KMS-11 (cell line): ENCODE measurements around the gene INO80E.

ENCODE experiments used
- H2AFZ ChIP-seq: fragments of 200-600 bp; sonication (generic); 2 replicates; pipeline ENCODE4 v1.6.1; 2016; ENCODE audit warnings: antibody characterized with exemption, mixed run types, low read depth
- H3K27ac ChIP-seq: fragments of 200-600 bp; sonication (generic); 2 replicates; pipeline ENCODE4 v1.6.1; 2016; ENCODE audit warnings: mild to moderate bottlenecking, mixed run types
- H3K27me3 ChIP-seq: fragments of 200-600 bp; sonication (generic); 2 replicates; pipeline ENCODE4 v1.6.1; 2017; ENCODE audit warnings: mild to moderate bottlenecking, low read depth, mixed run types, moderate library complexity; ENCODE audit not compliant: insufficient read depth
- H3K36me3 ChIP-seq: fragments of 200-600 bp; sonication (generic); 2 replicates; pipeline ENCODE4 v1.6.1; 2017; ENCODE audit warnings: mild to moderate bottlenecking, mixed run types; ENCODE audit not compliant: insufficient read depth
- H3K4me1 ChIP-seq: fragments of 200-600 bp; sonication (generic); 2 replicates; pipeline ENCODE4 v1.6.1; 2016; ENCODE audit warnings: mild to moderate bottlenecking, low read depth, mixed run types; ENCODE audit not compliant: poor library complexity, severe bottlenecking
- H3K4me2 ChIP-seq: fragments of 200-600 bp; sonication (generic); 2 replicates; pipeline ENCODE4 v1.7.0; 2016; ENCODE audit warnings: mild to moderate bottlenecking, mixed run types
- H3K4me3 ChIP-seq: fragments of 200-600 bp; sonication (generic); IDR thresholded peaks from 2 replicates; pipeline ENCODE4 v1.6.1; 2017; ENCODE audit warnings: low read depth, low read length, mixed read lengths; ENCODE audit not compliant: insufficient read depth
- H3K79me2 ChIP-seq: fragments of 200-600 bp; sonication (generic); 2 replicates; pipeline ENCODE4 v1.6.1; 2016; ENCODE audit warnings: low read depth, mixed run types; ENCODE audit not compliant: insufficient read depth
- H3K9ac ChIP-seq: fragments of 200-600 bp; sonication (generic); 2 replicates; pipeline ENCODE4 v1.6.1; 2016; ENCODE audit warnings: mild to moderate bottlenecking, mixed run types
- H4K20me1 ChIP-seq: fragments of 200-600 bp; sonication (generic); 2 replicates; pipeline ENCODE4 v1.6.1; 2016; ENCODE audit warnings: mild to moderate bottlenecking, mixed run types; ENCODE audit not compliant: insufficient read depth
- TF ChIP-seq, protein P1 (sequence below): fragments of 200-600 bp; sonication (generic); conservative IDR thresholded peaks from 2 replicates; pipeline ENCODE4 v1.6.1; 2017; ENCODE audit warnings: low read depth, mild to moderate bottlenecking, antibody characterized with exemption, low read length, moderate library complexity, mixed read lengths

Gene INO80E

DNA sequence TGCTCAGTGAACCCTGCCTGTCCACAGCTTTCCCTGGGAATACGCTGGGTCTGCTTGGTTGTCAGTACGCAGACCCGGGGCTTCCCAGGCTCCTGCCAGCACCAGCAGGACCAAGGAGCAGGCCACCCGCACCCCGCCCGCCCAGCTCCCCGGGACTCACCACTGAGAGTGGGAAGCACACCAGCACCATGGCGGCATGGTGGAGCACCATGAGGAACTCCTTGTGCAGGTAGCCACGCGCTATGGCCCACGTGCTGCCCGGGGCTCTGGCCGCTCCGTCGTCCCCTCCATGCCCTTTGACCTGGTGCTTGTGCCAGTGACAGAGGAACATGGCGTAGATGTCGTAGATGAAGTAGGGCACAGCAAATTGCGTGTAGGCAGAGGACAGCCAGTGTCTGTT lies 30.4 kb downstream of the INO80E start:
- Histone ChIP-seq H4K20me1 (no peaks in the 10 kb centered on the region), H3K36me3 (no peaks in the 10 kb centered on the region), H3K4me1 (peaks cover 2% of the 10 kb centered on the region), H3K27ac (no peak overlapping the region), H3K27me3 (peaks cover 91% of the 10 kb centered on the region), H3K4me3 (no peak overlapping the region), H3K9ac (no peak overlapping the region), H3K4me2 (no peak overlapping the region), H3K79me2 (no peaks in the 10 kb centered on the region), H2AFZ (no peak overlapping the region)
- TF ChIP-seq, protein P1, sequence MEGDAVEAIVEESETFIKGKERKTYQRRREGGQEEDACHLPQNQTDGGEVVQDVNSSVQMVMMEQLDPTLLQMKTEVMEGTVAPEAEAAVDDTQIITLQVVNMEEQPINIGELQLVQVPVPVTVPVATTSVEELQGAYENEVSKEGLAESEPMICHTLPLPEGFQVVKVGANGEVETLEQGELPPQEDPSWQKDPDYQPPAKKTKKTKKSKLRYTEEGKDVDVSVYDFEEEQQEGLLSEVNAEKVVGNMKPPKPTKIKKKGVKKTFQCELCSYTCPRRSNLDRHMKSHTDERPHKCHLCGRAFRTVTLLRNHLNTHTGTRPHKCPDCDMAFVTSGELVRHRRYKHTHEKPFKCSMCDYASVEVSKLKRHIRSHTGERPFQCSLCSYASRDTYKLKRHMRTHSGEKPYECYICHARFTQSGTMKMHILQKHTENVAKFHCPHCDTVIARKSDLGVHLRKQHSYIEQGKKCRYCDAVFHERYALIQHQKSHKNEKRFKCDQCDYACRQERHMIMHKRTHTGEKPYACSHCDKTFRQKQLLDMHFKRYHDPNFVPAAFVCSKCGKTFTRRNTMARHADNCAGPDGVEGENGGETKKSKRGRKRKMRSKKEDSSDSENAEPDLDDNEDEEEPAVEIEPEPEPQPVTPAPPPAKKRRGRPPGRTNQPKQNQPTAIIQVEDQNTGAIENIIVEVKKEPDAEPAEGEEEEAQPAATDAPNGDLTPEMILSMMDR = no peak

- Histone ChIP-seq H3K36me3 (no peaks in the 10 kb centered on the region), H3K27ac (no peak overlapping the region), H3K4me3 (no peak overlapping the region), H3K79me2 (no peaks in the 10 kb centered on the region), H3K4me2 (no peak overlapping the region), H3K4me1 (peaks cover 3% of the 10 kb centered on the region), H3K9ac (no peak overlapping the region), H3K27me3 (peaks cover 93% of the 10 kb centered on the region), H2AFZ (no peak overlapping the region), H4K20me1 (no peaks in the 10 kb centered on the region)
- TF ChIP-seq, protein P1 = no peak
Observed at GRCh38 chr16:30027588-30028437, 31.8 kb downstream of the INO80E start.

- Histone ChIP-seq H3K9ac (no peak overlapping the region), H3K4me1 (peaks cover 3% of the 10 kb centered on the region), H3K27ac (no peak overlapping the region), H3K27me3 (peaks cover 85% of the 10 kb centered on the region), H3K4me2 (no peak overlapping the region), H3K36me3 (no peaks in the 10 kb centered on the region), H2AFZ (no peak overlapping the region), H3K79me2 (no peaks in the 10 kb centered on the region), H3K4me3 (no peak overlapping the region), H4K20me1 (no peaks in the 10 kb centered on the region)
- TF ChIP-seq, protein P1 = no peak
Observed at GRCh38 chr16:30028438-30029076, 32.5 kb downstream of the INO80E start.

GRCh38 chr16:30030011-30030685 lies 34.1 kb downstream of the INO80E start:
- no peak overlapping the region for H3K9ac ChIP-seq
- TF ChIP-seq, protein P1 = no peak
- peaks cover 3% of the 10 kb centered on the region for H3K4me1 ChIP-seq
- H3K36me3 ChIP-seq = no peaks in the 10 kb centered on the region
- H3K4me2 ChIP-seq = no peak overlapping the region
- peaks cover 77% of the 10 kb centered on the region for H3K27me3 ChIP-seq
- H3K4me3 ChIP-seq = no peak overlapping the region
- no peak overlapping the region for H2AFZ ChIP-seq
- no peaks in the 10 kb centered on the region for H3K79me2 ChIP-seq
- H3K27ac ChIP-seq = no peak overlapping the region
- no peaks in the 10 kb centered on the region for H4K20me1 ChIP-seq
